ENCODE results near the gene ALG3. TPM values are rescaled to one million over a fixed set of nuclear protein-coding genes. Genes with fewer than 3 reads are reported as not detected.

Gene ALG3
- total and polyA plus RNA-seq, 9 of the 15 experiments (the other 6 are each of a cell fraction or from before 2014, with no cell fraction given): 37.5 to 107 (median 80.1) TPM

DNA sequence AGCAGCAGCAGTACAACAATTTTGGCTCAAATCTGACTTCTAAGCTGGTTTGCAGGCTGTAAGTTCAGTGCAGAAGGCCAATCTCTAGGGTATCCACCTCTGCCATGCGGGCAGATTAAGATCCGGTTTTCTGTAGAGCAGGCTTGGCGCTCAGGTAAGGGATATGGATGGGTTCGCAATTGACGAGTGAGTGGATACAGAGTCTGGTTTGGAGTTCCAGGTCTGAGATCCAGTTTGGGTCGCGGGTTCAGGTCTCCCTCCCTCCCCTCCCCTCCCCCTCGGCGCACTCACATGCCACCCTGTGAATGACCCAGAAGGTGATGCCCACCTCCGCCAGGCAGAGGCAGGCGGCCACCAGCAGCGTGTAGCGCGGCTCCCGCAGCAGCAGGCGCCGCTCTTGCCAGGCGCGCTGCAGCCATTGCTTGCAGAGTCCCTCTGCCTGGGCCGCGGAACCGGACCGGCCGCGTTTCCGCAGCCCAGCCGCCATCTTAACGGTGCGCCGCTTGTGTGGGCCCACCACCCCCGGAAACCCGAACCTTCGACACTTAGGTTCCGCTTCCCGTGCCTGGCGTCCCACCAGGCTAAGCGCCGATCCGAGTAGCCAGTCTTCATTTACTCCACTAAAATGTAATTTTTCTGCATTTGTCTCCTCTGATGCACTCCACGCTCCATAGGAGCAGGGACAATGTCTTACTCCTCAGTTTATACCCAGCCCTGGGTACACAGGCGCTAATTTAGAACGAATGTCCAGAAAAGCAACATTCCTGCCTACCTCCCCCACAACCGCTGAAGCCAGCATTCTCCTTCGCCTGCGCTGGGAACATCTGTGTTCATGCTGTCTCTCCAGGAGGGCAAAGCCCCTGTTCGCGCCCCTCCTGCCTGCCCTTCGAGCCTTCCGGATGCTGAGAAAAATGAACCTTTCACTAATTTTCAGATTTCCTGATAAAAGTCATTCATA, at the start of gene ALG3 (continued):
- TF ChIP-seq, protein P1, sequence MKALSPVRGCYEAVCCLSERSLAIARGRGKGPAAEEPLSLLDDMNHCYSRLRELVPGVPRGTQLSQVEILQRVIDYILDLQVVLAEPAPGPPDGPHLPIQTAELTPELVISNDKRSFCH (CRISPR knock-in tag; IDR thresholded peaks at IDR 0.05): no peak
- TF ChIP-seq, protein P1 (tag; IDR thresholded peaks at IDR 0.05): peak; percentile 60; the same call in 1 of the 2 replicates
- TF ChIP-seq ZNF224 (CRISPR knock-in tag; IDR thresholded peaks at IDR 0.05): no peak
- TF ChIP-seq EP400 (IDR thresholded peaks at IDR 0.05): peak; percentile 87
- no peak for TF ChIP-seq PTTG1 (tag; IDR thresholded peaks at IDR 0.05; ENCODE audit: low read depth)
- peak; percentile 86; the same call in 1 of the 2 replicates for TF ChIP-seq ZBTB9 (CRISPR knock-in tag; IDR thresholded peaks at IDR 0.05)
- TF ChIP-seq LEF1 (IDR thresholded peaks at IDR 0.05): no peak
- TF ChIP-seq, protein P2, sequence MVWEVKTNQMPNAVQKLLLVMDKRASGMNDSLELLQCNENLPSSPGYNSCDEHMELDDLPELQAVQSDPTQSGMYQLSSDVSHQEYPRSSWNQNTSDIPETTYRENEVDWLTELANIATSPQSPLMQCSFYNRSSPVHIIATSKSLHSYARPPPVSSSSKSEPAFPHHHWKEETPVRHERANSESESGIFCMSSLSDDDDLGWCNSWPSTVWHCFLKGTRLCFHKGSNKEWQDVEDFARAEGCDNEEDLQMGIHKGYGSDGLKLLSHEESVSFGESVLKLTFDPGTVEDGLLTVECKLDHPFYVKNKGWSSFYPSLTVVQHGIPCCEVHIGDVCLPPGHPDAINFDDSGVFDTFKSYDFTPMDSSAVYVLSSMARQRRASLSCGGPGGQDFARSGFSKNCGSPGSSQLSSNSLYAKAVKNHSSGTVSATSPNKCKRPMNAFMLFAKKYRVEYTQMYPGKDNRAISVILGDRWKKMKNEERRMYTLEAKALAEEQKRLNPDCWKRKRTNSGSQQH (CRISPR knock-in tag; IDR thresholded peaks at IDR 0.05): peak; percentile 80; the same call in 1 of the 2 replicates
- 0 out of 2 replicates have a peak, but pooled peaks have one; percentile 76 for TF ChIP-seq ZC3H11A (IDR thresholded peaks at IDR 0.05; ENCODE audit: low read depth, low read length)
- no peak for TF ChIP-seq PHB2 (IDR thresholded peaks at IDR 0.05; ENCODE audit: low read depth)
- TF ChIP-seq ZKSCAN8 (CRISPR knock-in tag; IDR thresholded peaks at IDR 0.05): no peak
- TF ChIP-seq, protein P3, sequence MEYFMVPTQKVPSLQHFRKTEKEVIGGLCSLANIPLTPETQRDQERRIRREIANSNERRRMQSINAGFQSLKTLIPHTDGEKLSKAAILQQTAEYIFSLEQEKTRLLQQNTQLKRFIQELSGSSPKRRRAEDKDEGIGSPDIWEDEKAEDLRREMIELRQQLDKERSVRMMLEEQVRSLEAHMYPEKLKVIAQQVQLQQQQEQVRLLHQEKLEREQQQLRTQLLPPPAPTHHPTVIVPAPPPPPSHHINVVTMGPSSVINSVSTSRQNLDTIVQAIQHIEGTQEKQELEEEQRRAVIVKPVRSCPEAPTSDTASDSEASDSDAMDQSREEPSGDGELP (CRISPR knock-in tag; IDR thresholded peaks at IDR 0.05; ENCODE audit: borderline replicate concordance): peak; percentile 63; the same call in 1 of the 2 replicates
- peak; percentile 44; the same call in 1 of the 2 replicates for TF ChIP-seq NR2C2 (CRISPR knock-in tag; IDR thresholded peaks at IDR 0.05)
- peak; percentile 70 for TF ChIP-seq NR2C2 (tag; IDR thresholded peaks at IDR 0.05)
- TF ChIP-seq CXXC5 (CRISPR knock-in tag; IDR thresholded peaks at IDR 0.05): peak; percentile 70
- TF ChIP-seq HMGN3 (IDR thresholded peaks at IDR 0.05; ENCODE audit: borderline replicate concordance, extremely low read depth, insufficient read length, low read depth, low read length): peak; percentile 76
- peak; percentile 69 for TF ChIP-seq GATAD2B (IDR thresholded peaks at IDR 0.05; ENCODE audit: borderline replicate concordance)
- no peak for TF ChIP-seq ZNF134 (CRISPR knock-in tag; conservative IDR thresholded peaks at IDR 0.05)
- TF ChIP-seq NCOR1 (IDR thresholded peaks at IDR 0.05): peak; percentile 50; the same call in 1 of the 2 replicates
- no peak for TF ChIP-seq ZNF232 (CRISPR knock-in tag; IDR thresholded peaks at IDR 0.05)
- TF ChIP-seq TARDBP (IDR thresholded peaks at IDR 0.05): no peak
- no peak for TF ChIP-seq STAT5B (CRISPR knock-in tag; IDR thresholded peaks at IDR 0.05)
- TF ChIP-seq, protein P4, sequence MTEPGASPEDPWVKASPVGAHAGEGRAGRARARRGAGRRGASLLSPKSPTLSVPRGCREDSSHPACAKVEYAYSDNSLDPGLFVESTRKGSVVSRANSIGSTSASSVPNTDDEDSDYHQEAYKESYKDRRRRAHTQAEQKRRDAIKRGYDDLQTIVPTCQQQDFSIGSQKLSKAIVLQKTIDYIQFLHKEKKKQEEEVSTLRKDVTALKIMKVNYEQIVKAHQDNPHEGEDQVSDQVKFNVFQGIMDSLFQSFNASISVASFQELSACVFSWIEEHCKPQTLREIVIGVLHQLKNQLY (CRISPR knock-in tag; conservative IDR thresholded peaks at IDR 0.05): no peak

All from K562 (cell line).